DND-41 (cell line): ENCODE measurements around the gene SLC41A3.

Source experiments
- CTCF ChIP-seq: IDR thresholded peaks from 2 replicates; pipeline ENCODE4 v1.5.1; 2012; ENCODE audit warnings: borderline replicate concordance, low read length, moderate library complexity, mild to moderate bottlenecking; ENCODE audit not compliant: poor library complexity, severe bottlenecking; ENCODE audit errors: extremely low read depth
- EZH2 ChIP-seq: IDR thresholded peaks from 3 replicates; pipeline ENCODE4 v1.6.1; 2012; ENCODE audit warnings: borderline replicate concordance, low read depth, mild to moderate bottlenecking, moderate library complexity, low read length, inconsistent platforms; ENCODE audit not compliant: severe bottlenecking

GRCh38 chr3:126076140-126076539 is 7.8 kb downstream of the SLC41A3 start:
- TF ChIP-seq CTCF (no peak), EZH2 (no peak)
